ENCODE results near the gene MAN1B1. TPM values are rescaled to one million over a fixed set of nuclear protein-coding genes. Genes with fewer than 3 reads are reported as not detected.

The MAN1B1 gene
- total and polyA plus RNA-seq, 2 of the 8 experiments (the other 6 are each of a cell fraction or from before 2014, with no cell fraction given): 33.7 to 36.3 TPM

GRCh38 chr9:137116027-137116507 lies 29.3 kb downstream of the MAN1B1 start (continued):
- TF ChIP-seq TAF7 (optimal IDR thresholded peaks at IDR 0.05; ENCODE audit: borderline replicate concordance, low read depth, low read length) (no peak), KDM4A (IDR thresholded peaks at IDR 0.05; ENCODE audit: low read depth, low read length, severe bottlenecking) (no peak), TAF1 (IDR thresholded peaks at IDR 0.05; ENCODE audit: low read depth, low read length) (no peak), BACH1 (IDR thresholded peaks at IDR 0.05; ENCODE audit: low read length) (no peak), KDM5A (IDR thresholded peaks at IDR 0.05; ENCODE audit: low read length) (no peak), ASH2L (IDR thresholded peaks at IDR 0.05; ENCODE audit: low read length) (no peak)
